Omental fat pad (tissue), 4 donors: ENCODE measurements around the gene S100A4. TPM values are rescaled to one million over a fixed set of nuclear protein-coding genes. Genes with fewer than 3 reads are reported as not detected.

ENCODE experiments used
- ATAC-seq: fragments of 150-250 bp; one replicate; pipeline ENCODE4 v1.9.1; 2016; ENCODE audit warnings: mild to moderate bottlenecking, moderate library complexity; ENCODE audit not compliant: low FRiP score
- DNase-seq: peaks from one replicate; pipeline ENCODE4 v3.0.0-alpha.2; 2019; ENCODE audit warnings: low spot score
- total RNA-seq, 4 donors: library from RNA; depleted of rRNA; stranded (reverse); fragments of >200 nt; gene quantifications; one replicate each; pipeline ENCODE4 v1.1.0, GENCODE V29; 2016
- TF ChIP-seq, protein P1 (sequence below), 3 donors: fragments of 450-650 bp; IDR thresholded peaks; one replicate each; pipeline ENCODE4 v1.5.1; 2016 to 2017; ENCODE audit warnings: antibody characterized with exemption in 3 of 3, mild to moderate bottlenecking in 3 of 3, moderate library complexity in 2 of 3

S100A4 gene
- total RNA-seq, 4 donors from 2014 or later: 323 to 723 (median 337) TPM

DNA sequence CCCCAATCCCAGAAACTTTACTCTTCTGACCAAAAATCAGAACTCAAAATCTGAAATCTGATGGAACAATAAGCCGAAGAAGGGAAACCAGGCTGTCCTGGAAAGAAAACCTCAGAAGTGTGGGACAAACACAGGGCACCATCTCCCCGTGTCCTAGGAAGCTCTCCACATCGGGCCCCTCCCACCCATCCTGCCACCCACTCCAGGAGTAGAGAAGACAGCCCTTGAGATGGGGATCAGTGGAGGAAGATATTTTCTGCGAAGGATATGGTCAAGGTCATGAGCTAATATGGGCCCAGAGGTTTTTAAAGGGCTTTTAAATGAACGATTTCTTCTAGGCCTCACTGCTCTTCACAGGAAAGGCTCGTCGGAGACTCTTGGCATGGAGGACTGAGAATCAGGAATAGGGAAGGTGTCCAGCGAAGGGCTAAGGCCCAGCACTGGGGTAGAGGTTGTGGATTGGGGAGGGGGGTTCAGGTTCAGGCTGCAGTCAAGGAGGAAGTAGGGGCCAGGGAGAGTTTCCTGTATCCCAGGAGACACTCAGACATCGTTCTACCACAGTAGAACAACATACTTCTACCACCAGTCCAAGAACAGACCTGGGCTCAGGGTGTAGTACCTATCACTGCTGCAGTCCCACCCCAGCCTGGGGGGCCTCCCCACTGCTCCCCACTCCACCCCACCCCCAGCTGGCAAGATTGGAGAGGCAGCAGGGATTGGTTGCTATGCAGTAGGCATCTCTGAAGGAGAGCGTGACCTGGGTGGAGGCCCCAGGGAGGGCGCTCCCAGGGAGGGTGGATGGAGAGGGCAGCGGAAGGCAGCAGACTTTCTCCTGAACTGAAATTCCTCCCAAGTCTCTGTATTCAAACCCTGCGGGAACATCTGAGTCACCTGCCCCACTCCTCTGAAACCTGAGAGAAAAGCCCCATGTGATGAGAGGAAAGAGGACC lies 3.7 kb downstream of the S100A4 start:
- TF ChIP-seq, protein P1, sequence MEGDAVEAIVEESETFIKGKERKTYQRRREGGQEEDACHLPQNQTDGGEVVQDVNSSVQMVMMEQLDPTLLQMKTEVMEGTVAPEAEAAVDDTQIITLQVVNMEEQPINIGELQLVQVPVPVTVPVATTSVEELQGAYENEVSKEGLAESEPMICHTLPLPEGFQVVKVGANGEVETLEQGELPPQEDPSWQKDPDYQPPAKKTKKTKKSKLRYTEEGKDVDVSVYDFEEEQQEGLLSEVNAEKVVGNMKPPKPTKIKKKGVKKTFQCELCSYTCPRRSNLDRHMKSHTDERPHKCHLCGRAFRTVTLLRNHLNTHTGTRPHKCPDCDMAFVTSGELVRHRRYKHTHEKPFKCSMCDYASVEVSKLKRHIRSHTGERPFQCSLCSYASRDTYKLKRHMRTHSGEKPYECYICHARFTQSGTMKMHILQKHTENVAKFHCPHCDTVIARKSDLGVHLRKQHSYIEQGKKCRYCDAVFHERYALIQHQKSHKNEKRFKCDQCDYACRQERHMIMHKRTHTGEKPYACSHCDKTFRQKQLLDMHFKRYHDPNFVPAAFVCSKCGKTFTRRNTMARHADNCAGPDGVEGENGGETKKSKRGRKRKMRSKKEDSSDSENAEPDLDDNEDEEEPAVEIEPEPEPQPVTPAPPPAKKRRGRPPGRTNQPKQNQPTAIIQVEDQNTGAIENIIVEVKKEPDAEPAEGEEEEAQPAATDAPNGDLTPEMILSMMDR (IDR thresholded peaks at IDR 0.05): no peak
- no peak for ATAC-seq
- DNase-seq: no peak

DNA sequence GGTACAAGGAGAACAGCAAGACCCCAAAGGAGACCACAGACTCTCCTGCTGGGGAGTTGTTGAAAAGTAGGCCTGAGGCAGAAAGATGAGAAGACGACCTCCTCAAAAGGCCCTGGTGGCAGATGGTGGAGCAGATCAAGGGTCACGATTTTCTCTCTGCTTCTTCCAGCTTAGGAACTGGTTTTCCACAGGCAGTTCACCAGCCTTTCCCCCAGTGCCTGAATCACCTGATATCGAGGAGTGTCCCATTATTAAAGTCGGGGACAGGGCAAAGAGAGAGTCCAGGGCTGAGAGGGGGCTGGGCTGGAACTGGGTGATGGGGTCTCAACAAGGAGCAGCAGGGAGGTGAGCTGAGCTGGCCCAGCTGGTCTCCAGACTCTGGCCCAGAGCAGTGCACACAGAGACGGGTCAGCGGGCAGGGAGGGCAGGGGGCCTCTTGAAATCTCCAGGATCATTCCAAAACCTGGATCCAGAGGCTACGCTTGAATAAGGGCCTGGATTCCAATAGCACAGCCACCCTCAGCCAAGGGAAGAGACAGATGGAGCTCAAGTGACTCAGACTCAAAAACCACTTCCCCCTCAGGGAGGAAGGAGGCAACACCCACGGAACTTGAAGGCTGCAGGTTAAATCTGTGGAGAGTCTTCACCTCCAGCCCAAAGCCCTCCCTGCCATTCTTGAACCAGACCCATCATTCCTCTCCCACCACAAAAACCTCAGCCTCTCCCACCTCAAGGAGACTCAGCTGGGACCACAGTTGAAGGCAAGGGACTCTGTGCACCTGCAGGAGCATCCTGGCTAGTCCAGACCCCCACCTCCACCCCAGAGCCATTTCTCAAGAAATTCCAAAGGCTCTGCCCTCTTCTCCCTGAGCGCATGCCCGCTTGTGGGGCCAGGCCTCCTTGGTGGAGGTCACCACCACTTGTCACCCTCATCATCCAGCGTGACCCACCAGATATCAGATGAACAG lies 4.9 kb downstream of the S100A4 start, which contains the start of gene S100A5:
Gene S100A5, minus strand, starts transcription at position 541 of the 968 bp plus-strand sequence. CDS start 743 bp downstream, outside the sequence.
- DNase-seq: no peak

DNA sequence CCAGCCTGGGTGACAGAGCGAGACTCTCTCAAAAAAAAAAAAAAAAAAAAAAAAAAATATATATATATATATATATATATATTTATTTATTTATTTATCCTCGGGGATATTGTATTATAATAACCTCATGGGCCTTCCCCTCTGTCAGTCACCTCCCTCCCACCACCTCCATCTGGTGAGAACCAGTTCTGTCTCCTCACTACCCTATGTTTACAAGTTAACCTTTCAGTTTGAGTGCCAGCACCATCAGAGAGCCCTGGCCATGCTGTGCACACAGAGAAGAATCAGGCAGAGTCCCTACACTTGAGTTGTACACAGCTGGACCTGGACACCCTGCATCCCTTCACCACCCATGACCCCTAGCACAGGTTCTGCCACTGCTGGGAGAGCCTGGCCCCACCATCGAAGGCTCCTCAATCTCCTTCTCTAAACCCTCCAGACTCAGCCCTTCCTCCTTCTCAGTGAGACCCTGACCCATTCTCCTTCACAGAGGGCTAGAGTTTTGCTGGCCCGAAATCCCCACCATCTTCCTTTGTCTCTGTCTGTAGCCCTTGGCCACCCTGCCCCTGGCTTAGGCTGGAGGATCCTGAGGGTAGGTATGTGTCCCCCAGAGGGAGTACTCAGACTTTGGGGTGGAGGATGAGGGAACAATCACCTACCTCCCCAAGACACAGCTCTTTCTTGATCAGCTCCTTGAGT lies 6.1 kb downstream of the S100A4 start:
- TF ChIP-seq, protein P1 (IDR thresholded peaks at IDR 0.05): no peak
- no peak for DNase-seq

More for the DNA sequence above, 4.9 kb downstream of the S100A4 start, which contains the start of gene S100A5:
- TF ChIP-seq, protein P1 (IDR thresholded peaks at IDR 0.05): no peak
- ATAC-seq: no peak

DNA sequence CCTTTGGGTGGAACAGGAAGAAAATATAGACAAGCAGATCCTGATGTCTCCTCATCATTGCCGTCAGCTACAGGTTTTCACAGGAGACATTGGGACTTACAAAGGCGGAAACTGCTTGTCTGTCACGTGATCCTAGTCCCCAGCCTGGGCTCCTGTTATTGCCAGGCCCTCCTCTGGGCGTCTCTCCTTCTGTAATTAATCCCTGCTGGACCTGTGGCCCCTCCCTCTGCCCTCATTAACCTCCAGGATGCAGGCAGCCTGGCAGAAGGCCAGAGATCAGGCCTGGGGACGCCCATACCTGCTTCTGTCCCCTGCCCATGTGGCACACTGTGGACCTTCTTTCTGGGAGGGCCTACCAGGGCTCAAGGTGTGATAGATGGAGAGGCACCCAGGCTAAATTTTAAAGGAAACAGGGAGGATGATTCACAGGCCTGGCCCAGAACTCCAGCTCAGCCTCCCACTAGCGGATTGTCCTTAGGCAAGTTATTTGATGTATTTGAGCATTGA lies 7.2 kb downstream of the S100A4 start:
- DNase-seq (no peak), ATAC-seq (no peak)
- TF ChIP-seq, protein P1 (IDR thresholded peaks at IDR 0.05): no peak

More for the DNA sequence above, 6.1 kb downstream of the S100A4 start:
- ATAC-seq: no peak

DNA sequence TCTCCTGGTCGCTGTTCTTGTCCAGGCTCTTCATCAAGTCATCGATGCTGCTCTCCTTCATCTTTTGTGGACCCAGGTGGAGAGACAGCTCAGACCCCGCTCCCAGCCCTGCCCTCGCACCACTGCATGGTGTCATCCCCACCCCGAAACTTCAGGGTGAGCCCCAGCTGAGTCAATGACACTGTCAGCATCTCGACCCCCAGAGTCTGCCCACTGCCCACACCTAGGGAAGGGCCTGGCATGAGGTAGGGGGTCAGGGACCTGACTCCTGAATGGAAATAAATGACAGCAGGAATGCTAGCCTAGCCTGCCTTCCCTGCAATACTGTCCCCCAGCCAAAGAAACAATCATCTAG lies 8.3 kb downstream of the S100A4 start:
- DNase-seq: no peak
- TF ChIP-seq, protein P1 (IDR thresholded peaks at IDR 0.05): no peak
- no peak for ATAC-seq
